Neural cell (in vitro differentiated cells): ENCODE results near the gene MS4A3. TPM values are rescaled to one million over a fixed set of nuclear protein-coding genes. Genes with fewer than 3 reads are reported as not detected.

Experiments
- H2AFZ ChIP-seq: fragments of 200-600, 300-800 bp; sonication (generic), shearing (Covaris generic); 2 replicates; pipeline ENCODE4 v1.6.0; 2014; ENCODE audit warnings: low read depth, mild to moderate bottlenecking, antibody characterized with exemption, low read length, moderate library complexity
- H3F3A ChIP-seq: fragments of 200-600 bp; shearing (Covaris generic); 2 replicates; pipeline ENCODE4 v1.6.1; 2016; ENCODE audit warnings: mild to moderate bottlenecking, moderate library complexity, mixed read lengths, antibody characterized with exemption, low read length; ENCODE audit not compliant: insufficient read depth, poor library complexity, severe bottlenecking
- H3K27ac ChIP-seq: fragments of 200-600, 300-800 bp; sonication (generic), shearing (Covaris generic); 2 replicates; pipeline ENCODE4 v1.5.1; 2014; ENCODE audit warnings: mild to moderate bottlenecking, low read length, moderate library complexity
- H3K27me3 ChIP-seq: fragments of 300-800, 200-600 bp; sonication (generic), shearing (Covaris generic); 2 replicates; pipeline ENCODE4 v1.6.0; 2014; ENCODE audit warnings: mild to moderate bottlenecking, low read depth, low read length, moderate library complexity; ENCODE audit not compliant: insufficient read depth
- H3K36me3 ChIP-seq: fragments of 300-800, 200-600 bp; sonication (generic), shearing (Covaris generic); 2 replicates; pipeline ENCODE4 v1.5.1; 2014; ENCODE audit warnings: mild to moderate bottlenecking, antibody characterized with exemption, low read length, moderate library complexity; ENCODE audit not compliant: insufficient read depth
- H3K4me2 ChIP-seq: fragments of 300-800, 200-600 bp; sonication (generic), shearing (Covaris generic); 2 replicates; pipeline ENCODE4 v1.6.0; 2014; ENCODE audit warnings: mild to moderate bottlenecking, low read length
- H3K4me3 ChIP-seq: fragments of 300-800, 200-600 bp; sonication (generic), shearing (Covaris generic); 2 replicates; pipeline ENCODE4 v1.5.1; 2014; ENCODE audit warnings: mild to moderate bottlenecking, low read length, moderate library complexity
- H3K79me2 ChIP-seq: fragments of 200-600 bp; shearing (Covaris generic); replicated peaks from 2 replicates; pipeline ENCODE4 v1.6.0; 2014; ENCODE audit warnings: mild to moderate bottlenecking, low read length, moderate library complexity; ENCODE audit not compliant: insufficient read depth
- H3K9ac ChIP-seq: fragments of 300-800, 200-600 bp; sonication (generic), shearing (Covaris generic); 2 replicates; pipeline ENCODE4 v1.6.1; 2016; ENCODE audit warnings: mild to moderate bottlenecking, low read length, mixed read lengths
- H3K9me2 ChIP-seq: fragments of 200-600 bp; shearing (Covaris generic); 2 replicates; pipeline ENCODE4 v1.6.1; 2016; ENCODE audit warnings: mild to moderate bottlenecking, low read length, mixed read lengths; ENCODE audit not compliant: insufficient read depth
- H3K9me3 ChIP-seq: fragments of 200-600, 300-800 bp; sonication (generic), shearing (Covaris generic); 2 replicates; pipeline ENCODE4 v1.6.1; 2016; ENCODE audit warnings: mild to moderate bottlenecking, mixed run types, low read length, moderate library complexity, mixed read lengths
- H4K20me1 ChIP-seq: fragments of 200-600 bp; shearing (Covaris generic); 2 replicates; pipeline ENCODE4 v1.6.1; 2016; ENCODE audit warnings: mild to moderate bottlenecking, mixed run types; ENCODE audit not compliant: insufficient read depth
- CTCF ChIP-seq: fragments of 450-650 bp; IDR thresholded peaks from 2 replicates; pipeline ENCODE4 v1.5.1; 2014; ENCODE audit warnings: antibody characterized with exemption, mild to moderate bottlenecking, moderate library complexity; ENCODE audit not compliant: poor library complexity, severe bottlenecking
- EP300 ChIP-seq: fragments of 450-650 bp; conservative IDR thresholded peaks from 2 replicates; pipeline ENCODE4 v1.6.1; 2014; ENCODE audit warnings: antibody characterized with exemption, mild to moderate bottlenecking, moderate library complexity; ENCODE audit not compliant: poor library complexity, severe bottlenecking
- EZH2 ChIP-seq: fragments of 200-600, 300-800 bp; shearing (Covaris generic), sonication (generic); IDR thresholded peaks from 2 replicates; pipeline ENCODE4 v1.6.1; 2014; ENCODE audit warnings: antibody characterized with exemption, low read length, borderline replicate concordance, mild to moderate bottlenecking; ENCODE audit not compliant: insufficient read depth, poor library complexity, severe bottlenecking
- MXI1 ChIP-seq: fragments of 450-650 bp; conservative IDR thresholded peaks from 2 replicates; pipeline ENCODE4 v1.6.1; 2014; ENCODE audit warnings: antibody characterized with exemption, mild to moderate bottlenecking; ENCODE audit not compliant: poor library complexity, severe bottlenecking
- POLR2AphosphoS5 ChIP-seq: IDR thresholded peaks from 2 replicates; pipeline ENCODE4 v1.6.1; 2012
- RAD21 ChIP-seq: fragments of 450-650 bp; conservative IDR thresholded peaks from 2 replicates; pipeline ENCODE4 v1.6.1; 2014; ENCODE audit warnings: antibody characterized with exemption, mild to moderate bottlenecking, moderate library complexity
- REST ChIP-seq: IDR thresholded peaks from 2 replicates; pipeline ENCODE4 v1.6.1; 2012; ENCODE audit warnings: borderline replicate concordance
- SMC3 ChIP-seq: fragments of 450-650 bp; conservative IDR thresholded peaks from 2 replicates; pipeline ENCODE4 v1.6.1; 2014; ENCODE audit warnings: antibody characterized with exemption, mild to moderate bottlenecking, moderate library complexity; ENCODE audit not compliant: poor library complexity
- TAF1 ChIP-seq: IDR thresholded peaks from 2 replicates; pipeline ENCODE4 v1.6.1; 2012; ENCODE audit warnings: low read depth
- polyA plus RNA-seq: library from polyadenylated mRNA; depleted of rRNA; stranded (reverse); fragments of >200 nt; gene quantifications from 2 replicates; pipeline ENCODE4 v1.2.3, GENCODE V29; 2014

Gene MS4A3
- polyA plus RNA-seq, 1 donor from 2014 or later = not detected

- Histone ChIP-seq H3K36me3 (no peaks in the 10 kb centered on the region), H3K79me2 (no peaks in the 10 kb centered on the region), H3K4me3 (no peak within 1 kb of the TSS), H3K4me2 (no peak within 1 kb of the TSS), H3K27me3 (no peaks in the 10 kb centered on the region), H3F3A (no peaks in the 10 kb centered on the region), H4K20me1 (no peaks in the 10 kb centered on the region), H2AFZ (no peak within 1 kb of the TSS), H3K9me2 (no peaks in the 10 kb centered on the region), H3K27ac (no peak within 1 kb of the TSS), H3K9me3 (no peaks in the 10 kb centered on the region), H3K9ac (no peak within 1 kb of the TSS)
- TF ChIP-seq SMC3 = no peak
- no peak for TF ChIP-seq EP300
- TF ChIP-seq RAD21 = no peak
- TF ChIP-seq REST = no peak
- TF ChIP-seq EZH2 = no peak
- TF ChIP-seq MXI1 = no peak
- no peak for TF ChIP-seq CTCF
Observed at GRCh38 chr11:60088364-60088763, 31.9 kb downstream of the MS4A3 start, which contains the start of gene MS4A2. MS4A2 (plus strand) TSS chr11:60088664; CDS start chr11:60088766, 102 bp downstream.

- Histone ChIP-seq H3K9me3 (no peaks in the 10 kb centered on the region), H3K4me2 (no peak overlapping the region), H4K20me1 (no peaks in the 10 kb centered on the region), H3K9ac (no peak overlapping the region), H3K4me3 (no peak overlapping the region), H3K36me3 (no peaks in the 10 kb centered on the region), H3K27me3 (no peaks in the 10 kb centered on the region), H3K79me2 (no peaks in the 10 kb centered on the region), H3K9me2 (no peaks in the 10 kb centered on the region), H3F3A (no peaks in the 10 kb centered on the region), H2AFZ (no peak overlapping the region), H3K27ac (no peak overlapping the region)
- no peak for TF ChIP-seq CTCF
- no peak for TF ChIP-seq POLR2AphosphoS5
- TF ChIP-seq EZH2 = no peak
- TF ChIP-seq TAF1 = no peak
- TF ChIP-seq SMC3 = no peak
- no peak for TF ChIP-seq EP300
- TF ChIP-seq REST = no peak
- TF ChIP-seq RAD21 = no peak
- TF ChIP-seq MXI1 = no peak
Observed at GRCh38 chr11:60095477-60096120, 39.1 kb downstream of the MS4A3 start.
